ENCODE results near the gene STARD8. TPM values are rescaled to one million over a fixed set of nuclear protein-coding genes. Genes with fewer than 3 reads are reported as not detected.
"Not testable (repeated sequence)": the region's sequence is repeated elsewhere in the genome, so short reads cannot be mapped to it uniquely, and the experiment has no call there.

The STARD8 gene
- total RNA-seq, 1 experiment from 2014 or later = 0.34 TPM

- DNase-seq (ENCODE audit: low read depth, low spot score) = no peak
- in situ Hi-C loops (cut with HindIII; ENCODE audit: low pct_unique_long_range_greater_than_20kb, low sequenced_read_pairs) = no loop called here
These were observed 36.1 kb downstream of the STARD8 start for GRCh38 chrX:68683580-68683979.

- in situ Hi-C loops (cut with HindIII; ENCODE audit: low pct_unique_long_range_greater_than_20kb, low sequenced_read_pairs) = no loop called here
- DNase-seq (ENCODE audit: low read depth, low spot score) = no peak
These were observed 36.9 kb downstream of the STARD8 start for GRCh38 chrX:68684291-68684918.

- DNase-seq (ENCODE audit: low read depth, low spot score) = no peak
- in situ Hi-C loops (cut with HindIII; ENCODE audit: low pct_unique_long_range_greater_than_20kb, low sequenced_read_pairs) = no loop called here
These were observed 37.4 kb downstream of the STARD8 start for GRCh38 chrX:68684919-68685304.

GRCh38 chrX:68685685-68686084, 38.2 kb downstream of the STARD8 start:
- no peak for DNase-seq (ENCODE audit: low read depth, low spot score)
- in situ Hi-C loops (cut with HindIII; ENCODE audit: low pct_unique_long_range_greater_than_20kb, low sequenced_read_pairs) = no loop called here

- in situ Hi-C loops (cut with HindIII; ENCODE audit: low pct_unique_long_range_greater_than_20kb, low sequenced_read_pairs) = no loop called here
- DNase-seq (ENCODE audit: low read depth, low spot score) = no peak
These were observed 38.9 kb downstream of the STARD8 start for GRCh38 chrX:68686097-68686977.

- in situ Hi-C loops (cut with HindIII; ENCODE audit: low pct_unique_long_range_greater_than_20kb, low sequenced_read_pairs); DNase-seq (ENCODE audit: low read depth, low spot score): not testable (repeated sequence)
These were observed 41.5 kb downstream of the STARD8 start for GRCh38 chrX:68688931-68689330.

GRCh38 chrX:68690936-68691501, 43.6 kb downstream of the STARD8 start:
- in situ Hi-C loops (cut with HindIII; ENCODE audit: low pct_unique_long_range_greater_than_20kb, low sequenced_read_pairs) = no loop called here
- DNase-seq (ENCODE audit: low read depth, low spot score) = no peak

- in situ Hi-C loops (cut with HindIII; ENCODE audit: low pct_unique_long_range_greater_than_20kb, low sequenced_read_pairs) = no loop called here
- no peak for DNase-seq (ENCODE audit: low read depth, low spot score)
These were observed 44.5 kb downstream of the STARD8 start for GRCh38 chrX:68691921-68692320.

- DNase-seq (ENCODE audit: low read depth, low spot score) = no peak
- in situ Hi-C loops (cut with HindIII; ENCODE audit: low pct_unique_long_range_greater_than_20kb, low sequenced_read_pairs) = no loop called here
These were observed 45.2 kb downstream of the STARD8 start for GRCh38 chrX:68692651-68693050.

GRCh38 chrX:68693481-68694434, 46.3 kb downstream of the STARD8 start:
- DNase-seq (ENCODE audit: low read depth, low spot score) = peak; percentile 1
- in situ Hi-C loops (cut with HindIII; ENCODE audit: low pct_unique_long_range_greater_than_20kb, low sequenced_read_pairs) = no loop called here

GRCh38 chrX:68694435-68695205, 47.2 kb downstream of the STARD8 start:
- no peak for DNase-seq (ENCODE audit: low read depth, low spot score)
- in situ Hi-C loops (cut with HindIII; ENCODE audit: low pct_unique_long_range_greater_than_20kb, low sequenced_read_pairs) = no loop called here

- in situ Hi-C loops (cut with HindIII; ENCODE audit: low pct_unique_long_range_greater_than_20kb, low sequenced_read_pairs) = no loop called here
- no peak for DNase-seq (ENCODE audit: low read depth, low spot score)
These were observed 47.9 kb downstream of the STARD8 start for GRCh38 chrX:68695206-68695845.

- no peak for DNase-seq (ENCODE audit: low read depth, low spot score)
- in situ Hi-C loops (cut with HindIII; ENCODE audit: low pct_unique_long_range_greater_than_20kb, low sequenced_read_pairs) = no loop called here
These were observed 49.0 kb downstream of the STARD8 start for GRCh38 chrX:68696267-68696990.

- in situ Hi-C loops (cut with HindIII; ENCODE audit: low pct_unique_long_range_greater_than_20kb, low sequenced_read_pairs) = no loop called here
- no peak for DNase-seq (ENCODE audit: low read depth, low spot score)
These were observed 49.6 kb downstream of the STARD8 start for GRCh38 chrX:68697036-68697435.

GRCh38 chrX:68697465-68698125, 50.1 kb downstream of the STARD8 start:
- in situ Hi-C loops (cut with HindIII; ENCODE audit: low pct_unique_long_range_greater_than_20kb, low sequenced_read_pairs) = no loop called here
- DNase-seq (ENCODE audit: low read depth, low spot score) = no peak

GRCh38 chrX:68698942-68699341, 51.5 kb downstream of the STARD8 start:
- in situ Hi-C loops (cut with HindIII; ENCODE audit: low pct_unique_long_range_greater_than_20kb, low sequenced_read_pairs) = no loop called here
- DNase-seq (ENCODE audit: low read depth, low spot score) = no peak
